SK-N-SH (cell line): ENCODE data around the gene ABR. TPM values are rescaled to one million over a fixed set of nuclear protein-coding genes. Genes with fewer than 3 reads are reported as not detected.

Experiments
- CTCF ChIA-PET: fragments of 300-600, 350-600 bp; formaldehyde crosslinking; extraction: SDS; loops from one replicate; lab custom pipeline; 2021; lab: Yijun Ruan, JAX
- POLR2A ChIA-PET: fragments of 350-600 bp; sonication (Branson Sonifier 250); formaldehyde crosslinking; extraction: SDS; loops from one replicate; lab custom pipeline; 2020; ENCODE audit warnings: antibody characterized with exemption, inconsistent platforms; lab: Yijun Ruan, JAX
- DNase-seq: peaks from one replicate; pipeline ENCODE4 v3.0.0; 2012
- H2AFZ ChIP-seq: fragments of 200-600 bp; sonication (generic); 2 replicates; pipeline ENCODE4 v1.8.1; 2016; ENCODE audit warnings: antibody characterized with exemption, mild to moderate bottlenecking, low read depth
- H3F3A ChIP-seq: fragments of 200-600 bp; sonication (generic); replicated peaks from 2 replicates; pipeline ENCODE3; 2016; ENCODE audit warnings: antibody characterized with exemption, mild to moderate bottlenecking; ENCODE audit not compliant: insufficient read depth
- H3K27ac ChIP-seq, 2 experiments: fragments of 200-500 bp in 1 of 2; fragments of 200-600 bp in 1 of 2; sonication (Bioruptor generic) in 1 of 2; sonication (generic), shearing (Covaris generic) in 1 of 2; 2 replicates each; pipeline versions ENCODE4 v1.5.1 to v1.6.1; 2014 to 2016; ENCODE audit warnings: low read depth in 2 of 2, inconsistent platforms in 1 of 2, low read length in 1 of 2, mild to moderate bottlenecking in 1 of 2, mixed read lengths in 1 of 2
- H3K27me3 ChIP-seq: fragments of 200-600 bp; sonication (generic), shearing (Covaris generic); 2 replicates; pipeline ENCODE4 v1.6.1; 2016; ENCODE audit warnings: mixed run types; ENCODE audit not compliant: insufficient read depth
- H3K36me3 ChIP-seq, 2 experiments: fragments of 200-500 bp in 1 of 2; fragments of 200-600 bp in 1 of 2; sonication (Bioruptor generic) in 1 of 2; sonication (generic) in 1 of 2; replicated peaks in 1 of 2; 2 replicates each; pipeline versions ENCODE3 to v1.5.1; 2014 to 2016; ENCODE audit warnings: low read length in 1 of 2, mild to moderate bottlenecking in 1 of 2; ENCODE audit not compliant: insufficient read depth in 2 of 2, control insufficient read depth in 1 of 2
- H3K4me1 ChIP-seq, 2 experiments: fragments of 200-500 bp in 1 of 2; fragments of 200-600 bp in 1 of 2; sonication (Bioruptor generic) in 1 of 2; sonication (generic), shearing (Covaris generic) in 1 of 2; 2 replicates each; pipeline versions ENCODE4 v1.5.1 to v1.6.1; 2014 to 2016; ENCODE audit warnings: low read depth in 1 of 2, low read length in 1 of 2, mixed run types in 1 of 2; ENCODE audit not compliant: insufficient read depth in 2 of 2, control insufficient read depth in 1 of 2
- H3K4me2 ChIP-seq: fragments of 200-600 bp; sonication (generic), shearing (Covaris generic); 2 replicates; pipeline ENCODE4 v1.6.1; 2017; ENCODE audit warnings: mixed run types
- H3K4me3 ChIP-seq, 2 experiments: fragments of 200-500 bp in 1 of 2; fragments of 200-600 bp in 1 of 2; sonication (Bioruptor generic) in 1 of 2; sonication (generic), shearing (Covaris generic) in 1 of 2; 2 replicates each; pipeline versions ENCODE4 v1.5.1 to v1.8.1; 2014 to 2016; ENCODE audit warnings: low read depth in 2 of 2, inconsistent platforms in 1 of 2, low read length in 1 of 2, mild to moderate bottlenecking in 1 of 2, mixed read lengths in 1 of 2, moderate library complexity in 1 of 2
- H3K79me2 ChIP-seq: fragments of 200-600 bp; sonication (generic); 2 replicates; pipeline ENCODE4 v1.8.1; 2017; ENCODE audit warnings: mild to moderate bottlenecking; ENCODE audit not compliant: insufficient read depth
- H3K9ac ChIP-seq: fragments of 200-600 bp; sonication (generic); 2 replicates; pipeline ENCODE4 v1.6.1; 2017; ENCODE audit warnings: mixed run types
- H3K9me2 ChIP-seq: fragments of 200-600 bp; sonication (generic); 2 replicates; pipeline ENCODE4 v1.6.1; 2017; ENCODE audit warnings: mixed run types
- H3K9me3 ChIP-seq: fragments of 200-600 bp; sonication (generic); 2 replicates; pipeline ENCODE4 v1.6.1; 2017; ENCODE audit warnings: mixed run types, mild to moderate bottlenecking, moderate library complexity
- H4K20me1 ChIP-seq: fragments of 200-600 bp; sonication (generic); 2 replicates; pipeline ENCODE4 v1.6.1; 2017; ENCODE audit warnings: mild to moderate bottlenecking, mixed run types; ENCODE audit not compliant: insufficient read depth
- MAX ChIP-seq: IDR thresholded peaks from 2 replicates; pipeline ENCODE4 v1.4.0; 2012; ENCODE audit warnings: low read depth
- POLR2AphosphoS5 ChIP-seq: IDR thresholded peaks from 2 replicates; pipeline ENCODE4 v1.6.1; 2012; ENCODE audit warnings: low read depth, low read length
- RAD21 ChIP-seq: IDR thresholded peaks from 2 replicates; pipeline ENCODE4 v1.6.1; 2012; ENCODE audit warnings: mild to moderate bottlenecking, low read length
- SMC3 ChIP-seq: IDR thresholded peaks from 2 replicates; pipeline ENCODE4 v1.6.1; 2012; ENCODE audit warnings: low read depth, low read length, improper control_type of control experiment
- WGBS: methylation state at CpG from one replicate; pipeline ENCODE4 v1.1.6; 2017; ENCODE audit warnings: low lambda C conversion rate; 5-methylcytosine and 5-hydroxymethylcytosine counted together
- polyA plus RNA-seq, 3 experiments: library from polyadenylated mRNA; depleted of rRNA; stranded (reverse); fragments of >200 nt; gene quantifications; 2 replicates each; pipeline ENCODE4 v1.2.3, GENCODE V29; 2012
- TF ChIP-seq, protein P1 (sequence below): IDR thresholded peaks from 2 replicates; pipeline ENCODE4 v1.6.1; 2012; ENCODE audit warnings: mild to moderate bottlenecking, low read depth, low read length, moderate library complexity
- TF ChIP-seq, protein P2 (sequence below): fragments of 200-600 bp; sonication (generic); IDR thresholded peaks from 2 replicates; pipeline ENCODE4 v1.6.1; 2017; ENCODE audit warnings: antibody characterized with exemption, mild to moderate bottlenecking, moderate library complexity

Gene ABR
- polyA plus RNA-seq, 1 of the 3 experiments (the other 2 are of a cell fraction), result 117 TPM

- 33% methylated on average over 34 of the region's 43 CpGs for WGBS
Measured at GRCh38 chr17:980406-981291, 199.1 kb downstream of the ABR start.

More at GRCh38 chr17:980406-981291, 199.1 kb downstream of the ABR start:
- Histone ChIP-seq H3F3A (peaks cover 3% of the 10 kb centered on the region), H3K9me2 (no peaks in the 10 kb centered on the region), H3K27me3 (peaks cover 17% of the 10 kb centered on the region), H3K4me3 (peak overlapping the region; percentile 54 to 71), H3K4me1 (peaks cover 0 to 10% of the 10 kb centered on the region in 2 experiments; a peak in 2 of 4 replicates), H3K9me3 (no peaks in the 10 kb centered on the region), H2AFZ (peak overlapping the region; percentile 95; the same call in 1 of the 2 replicates), H3K27ac (peak overlapping the region; percentile 8 to 32; a peak in 2 of 4 replicates), H3K4me2 (peak overlapping the region; percentile 79), H3K79me2 (peaks cover 31% of the 10 kb centered on the region), H3K9ac (peak overlapping the region; percentile 26; the same call in 1 of the 2 replicates), H3K36me3 (no peaks in the 10 kb centered on the region), H4K20me1 (peaks cover 13% of the 10 kb centered on the region)
- DNase-seq, result peak; percentile 80
- TF ChIP-seq, protein P1, sequence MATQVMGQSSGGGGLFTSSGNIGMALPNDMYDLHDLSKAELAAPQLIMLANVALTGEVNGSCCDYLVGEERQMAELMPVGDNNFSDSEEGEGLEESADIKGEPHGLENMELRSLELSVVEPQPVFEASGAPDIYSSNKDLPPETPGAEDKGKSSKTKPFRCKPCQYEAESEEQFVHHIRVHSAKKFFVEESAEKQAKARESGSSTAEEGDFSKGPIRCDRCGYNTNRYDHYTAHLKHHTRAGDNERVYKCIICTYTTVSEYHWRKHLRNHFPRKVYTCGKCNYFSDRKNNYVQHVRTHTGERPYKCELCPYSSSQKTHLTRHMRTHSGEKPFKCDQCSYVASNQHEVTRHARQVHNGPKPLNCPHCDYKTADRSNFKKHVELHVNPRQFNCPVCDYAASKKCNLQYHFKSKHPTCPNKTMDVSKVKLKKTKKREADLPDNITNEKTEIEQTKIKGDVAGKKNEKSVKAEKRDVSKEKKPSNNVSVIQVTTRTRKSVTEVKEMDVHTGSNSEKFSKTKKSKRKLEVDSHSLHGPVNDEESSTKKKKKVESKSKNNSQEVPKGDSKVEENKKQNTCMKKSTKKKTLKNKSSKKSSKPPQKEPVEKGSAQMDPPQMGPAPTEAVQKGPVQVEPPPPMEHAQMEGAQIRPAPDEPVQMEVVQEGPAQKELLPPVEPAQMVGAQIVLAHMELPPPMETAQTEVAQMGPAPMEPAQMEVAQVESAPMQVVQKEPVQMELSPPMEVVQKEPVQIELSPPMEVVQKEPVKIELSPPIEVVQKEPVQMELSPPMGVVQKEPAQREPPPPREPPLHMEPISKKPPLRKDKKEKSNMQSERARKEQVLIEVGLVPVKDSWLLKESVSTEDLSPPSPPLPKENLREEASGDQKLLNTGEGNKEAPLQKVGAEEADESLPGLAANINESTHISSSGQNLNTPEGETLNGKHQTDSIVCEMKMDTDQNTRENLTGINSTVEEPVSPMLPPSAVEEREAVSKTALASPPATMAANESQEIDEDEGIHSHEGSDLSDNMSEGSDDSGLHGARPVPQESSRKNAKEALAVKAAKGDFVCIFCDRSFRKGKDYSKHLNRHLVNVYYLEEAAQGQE, result no peak
- TF ChIP-seq MAX (peak; percentile 56; the same call in 1 of the 2 replicates), POLR2AphosphoS5 (no peak), RAD21 (peak; percentile 97), SMC3 (peak; percentile 71)
- TF ChIP-seq, protein P2, sequence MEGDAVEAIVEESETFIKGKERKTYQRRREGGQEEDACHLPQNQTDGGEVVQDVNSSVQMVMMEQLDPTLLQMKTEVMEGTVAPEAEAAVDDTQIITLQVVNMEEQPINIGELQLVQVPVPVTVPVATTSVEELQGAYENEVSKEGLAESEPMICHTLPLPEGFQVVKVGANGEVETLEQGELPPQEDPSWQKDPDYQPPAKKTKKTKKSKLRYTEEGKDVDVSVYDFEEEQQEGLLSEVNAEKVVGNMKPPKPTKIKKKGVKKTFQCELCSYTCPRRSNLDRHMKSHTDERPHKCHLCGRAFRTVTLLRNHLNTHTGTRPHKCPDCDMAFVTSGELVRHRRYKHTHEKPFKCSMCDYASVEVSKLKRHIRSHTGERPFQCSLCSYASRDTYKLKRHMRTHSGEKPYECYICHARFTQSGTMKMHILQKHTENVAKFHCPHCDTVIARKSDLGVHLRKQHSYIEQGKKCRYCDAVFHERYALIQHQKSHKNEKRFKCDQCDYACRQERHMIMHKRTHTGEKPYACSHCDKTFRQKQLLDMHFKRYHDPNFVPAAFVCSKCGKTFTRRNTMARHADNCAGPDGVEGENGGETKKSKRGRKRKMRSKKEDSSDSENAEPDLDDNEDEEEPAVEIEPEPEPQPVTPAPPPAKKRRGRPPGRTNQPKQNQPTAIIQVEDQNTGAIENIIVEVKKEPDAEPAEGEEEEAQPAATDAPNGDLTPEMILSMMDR, result peak; percentile 73
- ChIA-PET CTCF (interaction anchor here (0.6 to 5.1 kb wide), 67 partner anchors 8 to 604 kb away, joined by 3 to 155 read pairs (median 4); partner anchors contain the start of genes GEMIN4, GLOD4, MRM3 and RFLNB), POLR2A (interaction anchor here (0.9 to 1.2 kb wide), 2 partner anchors 185 to 199 kb away, joined by 3 to 8 read pairs; partner anchors contain the start of genes GLOD4 and MRM3)
